ENCODE measurements around the gene CFAP410.

CFAP410 gene

DNA sequence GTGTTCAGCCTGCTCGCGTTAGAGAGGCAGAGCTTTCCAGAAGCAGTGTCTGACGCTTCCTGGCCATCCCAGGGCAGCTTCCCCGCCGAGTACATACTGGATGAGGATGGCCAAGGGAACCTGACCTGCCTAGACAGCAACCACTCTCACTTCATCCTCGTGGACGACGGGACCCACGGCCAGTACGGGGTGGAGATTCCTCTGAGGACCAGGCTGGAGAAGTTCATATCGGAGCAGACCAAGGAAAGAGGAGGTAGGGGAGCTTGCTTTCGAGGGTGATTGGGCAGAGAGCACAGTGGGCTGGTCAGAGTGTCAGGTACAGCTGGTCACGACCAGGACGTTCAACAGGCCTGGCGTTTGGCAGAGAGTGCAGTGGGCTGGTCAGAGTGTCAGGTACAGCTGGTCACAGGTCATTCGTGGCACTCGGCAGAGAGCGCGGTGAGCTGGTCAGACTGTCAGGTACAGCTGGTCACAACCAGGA, 36.6 kb upstream of the CFAP410 start:
- Histone ChIP-seq H2AFZ (no peak overlapping the region), H3K27me3 (ENCODE audit: control insufficient read depth, insufficient read depth, low read length) (no peaks in the 10 kb centered on the region), H3K9ac (no peak overlapping the region), H3K27ac (no peak overlapping the region), H3K4me1 (no peaks in the 10 kb centered on the region), H3K4me3 (ENCODE audit: low read depth, low read length) (no peak overlapping the region), H3K79me2 (no peaks in the 10 kb centered on the region), H3K36me3 (ENCODE audit: control insufficient read depth, insufficient read depth, low read length) (no peaks in the 10 kb centered on the region), H3K9me3 (ENCODE audit: control insufficient read depth, low read length) (no peaks in the 10 kb centered on the region), H3K4me2 (ENCODE audit: low read length) (no peak overlapping the region)
- TF ChIP-seq, protein P1, sequence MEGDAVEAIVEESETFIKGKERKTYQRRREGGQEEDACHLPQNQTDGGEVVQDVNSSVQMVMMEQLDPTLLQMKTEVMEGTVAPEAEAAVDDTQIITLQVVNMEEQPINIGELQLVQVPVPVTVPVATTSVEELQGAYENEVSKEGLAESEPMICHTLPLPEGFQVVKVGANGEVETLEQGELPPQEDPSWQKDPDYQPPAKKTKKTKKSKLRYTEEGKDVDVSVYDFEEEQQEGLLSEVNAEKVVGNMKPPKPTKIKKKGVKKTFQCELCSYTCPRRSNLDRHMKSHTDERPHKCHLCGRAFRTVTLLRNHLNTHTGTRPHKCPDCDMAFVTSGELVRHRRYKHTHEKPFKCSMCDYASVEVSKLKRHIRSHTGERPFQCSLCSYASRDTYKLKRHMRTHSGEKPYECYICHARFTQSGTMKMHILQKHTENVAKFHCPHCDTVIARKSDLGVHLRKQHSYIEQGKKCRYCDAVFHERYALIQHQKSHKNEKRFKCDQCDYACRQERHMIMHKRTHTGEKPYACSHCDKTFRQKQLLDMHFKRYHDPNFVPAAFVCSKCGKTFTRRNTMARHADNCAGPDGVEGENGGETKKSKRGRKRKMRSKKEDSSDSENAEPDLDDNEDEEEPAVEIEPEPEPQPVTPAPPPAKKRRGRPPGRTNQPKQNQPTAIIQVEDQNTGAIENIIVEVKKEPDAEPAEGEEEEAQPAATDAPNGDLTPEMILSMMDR (IDR thresholded peaks at IDR 0.05), result no peak

DNA sequence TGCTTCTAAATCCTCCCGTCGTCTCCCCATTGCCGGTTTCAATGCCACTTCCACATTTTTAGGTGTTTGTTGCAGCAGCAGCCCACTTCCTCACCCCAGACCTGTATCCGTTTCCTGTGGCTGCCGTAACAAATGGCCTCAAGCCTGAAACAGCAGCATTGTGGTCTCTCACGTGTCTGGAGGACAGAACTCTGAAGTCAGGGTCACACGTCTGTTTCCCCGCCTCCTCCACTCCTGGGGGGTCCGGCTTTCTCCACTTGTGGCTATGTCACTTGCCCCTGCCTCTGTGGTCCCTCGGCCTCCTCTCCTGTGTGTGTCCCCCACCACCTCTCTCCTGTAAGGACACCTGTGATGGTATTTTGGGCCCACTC, 36.1 kb upstream of the CFAP410 start:
- H3K9me3 ChIP-seq (ENCODE audit: control insufficient read depth, low read length), result no peaks in the 10 kb centered on the region

DNA sequence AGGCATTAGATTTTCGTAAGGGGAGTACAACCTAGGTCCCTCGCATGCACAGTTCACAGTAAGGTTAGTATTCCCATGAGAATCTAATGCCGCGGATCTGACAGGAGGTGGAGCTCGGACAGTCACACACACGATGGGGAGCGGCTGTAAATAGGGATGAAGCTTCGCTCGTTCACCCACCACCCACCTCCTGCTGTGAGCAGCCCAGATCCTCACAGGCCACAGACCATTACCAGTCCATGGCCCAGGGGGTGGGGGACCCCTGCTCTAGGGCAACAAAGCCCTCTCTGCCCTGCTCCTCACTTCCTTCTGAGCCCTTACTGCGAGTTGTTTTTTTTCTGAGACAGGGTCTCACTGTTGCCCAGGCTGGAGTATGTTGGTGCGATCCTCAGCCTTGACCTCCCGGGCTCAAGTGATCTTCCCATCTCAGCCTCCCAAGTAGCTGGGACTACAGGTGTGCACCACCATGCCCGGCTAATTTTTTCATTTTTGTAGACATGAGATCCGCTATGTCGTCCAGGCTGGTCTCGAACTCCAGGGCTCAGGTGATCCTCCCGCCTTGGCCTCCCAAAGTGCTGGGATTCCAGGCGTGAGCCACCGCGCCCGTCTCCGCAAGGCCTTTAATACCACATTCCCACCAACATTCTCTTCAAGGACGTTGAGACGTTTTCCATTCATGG, 35.6 kb upstream of the CFAP410 start:
- H3K9me3 ChIP-seq (ENCODE audit: control insufficient read depth, low read length), result no peaks in the 10 kb centered on the region
- no peaks in the 10 kb centered on the region for H3K4me1 ChIP-seq
- no peak overlapping the region for H2AFZ ChIP-seq
- no peak overlapping the region for H3K27ac ChIP-seq
- no peaks in the 10 kb centered on the region for H3K36me3 ChIP-seq (ENCODE audit: control insufficient read depth, insufficient read depth, low read length)
- no peak overlapping the region for H3K9ac ChIP-seq
- H3K79me2 ChIP-seq, result no peaks in the 10 kb centered on the region
- no peak overlapping the region for H3K4me3 ChIP-seq (ENCODE audit: low read depth, low read length)
- H3K27me3 ChIP-seq (ENCODE audit: control insufficient read depth, insufficient read depth, low read length), result no peaks in the 10 kb centered on the region
- TF ChIP-seq, protein P1 (IDR thresholded peaks at IDR 0.05), result no peak
- H3K4me2 ChIP-seq (ENCODE audit: low read length), result no peak overlapping the region

More for the DNA sequence above, 36.1 kb upstream of the CFAP410 start:
- TF ChIP-seq, protein P1 (IDR thresholded peaks at IDR 0.05), result no peak
- Histone ChIP-seq H3K79me2 (no peaks in the 10 kb centered on the region), H3K27me3 (ENCODE audit: control insufficient read depth, insufficient read depth, low read length) (no peaks in the 10 kb centered on the region), H3K4me1 (no peaks in the 10 kb centered on the region), H3K4me3 (ENCODE audit: low read depth, low read length) (no peak overlapping the region), H3K4me2 (ENCODE audit: low read length) (no peak overlapping the region), H3K36me3 (ENCODE audit: control insufficient read depth, insufficient read depth, low read length) (no peaks in the 10 kb centered on the region), H3K9ac (no peak overlapping the region), H3K27ac (no peak overlapping the region), H2AFZ (no peak overlapping the region)

DNA sequence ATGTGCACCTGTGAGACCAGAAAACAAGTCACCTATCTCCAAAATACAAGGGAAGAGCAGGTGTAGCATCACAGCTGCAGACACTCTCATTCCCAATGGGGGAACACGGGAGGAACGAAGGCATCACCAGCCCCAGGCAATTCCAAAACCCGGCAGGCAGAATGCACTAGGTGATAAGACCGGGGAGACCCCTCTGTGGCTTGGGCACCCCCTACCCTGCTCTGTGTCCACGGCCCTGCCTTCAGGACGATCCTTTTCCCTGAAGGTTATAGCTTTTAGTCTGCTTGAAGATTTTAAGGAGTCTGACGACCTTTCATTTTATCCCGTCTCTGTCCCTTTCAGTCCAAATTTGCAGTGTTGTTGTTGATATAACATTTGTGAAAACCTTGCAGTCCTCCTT, 33.4 kb upstream of the CFAP410 start:
- H3K27me3 ChIP-seq (ENCODE audit: control insufficient read depth, insufficient read depth, low read length), result no peaks in the 10 kb centered on the region
- no peak overlapping the region for H2AFZ ChIP-seq
- H3K4me3 ChIP-seq (ENCODE audit: low read depth, low read length), result no peak overlapping the region
- H3K9ac ChIP-seq, result no peak overlapping the region
- no peak overlapping the region for H3K4me2 ChIP-seq (ENCODE audit: low read length)
- no peaks in the 10 kb centered on the region for H3K79me2 ChIP-seq
- H3K4me1 ChIP-seq, result no peaks in the 10 kb centered on the region
- H3K27ac ChIP-seq, result no peak overlapping the region
- no peaks in the 10 kb centered on the region for H3K36me3 ChIP-seq (ENCODE audit: control insufficient read depth, insufficient read depth, low read length)
- TF ChIP-seq, protein P1 (IDR thresholded peaks at IDR 0.05), result no peak
- H3K9me3 ChIP-seq (ENCODE audit: control insufficient read depth, low read length), result no peaks in the 10 kb centered on the region

DNA sequence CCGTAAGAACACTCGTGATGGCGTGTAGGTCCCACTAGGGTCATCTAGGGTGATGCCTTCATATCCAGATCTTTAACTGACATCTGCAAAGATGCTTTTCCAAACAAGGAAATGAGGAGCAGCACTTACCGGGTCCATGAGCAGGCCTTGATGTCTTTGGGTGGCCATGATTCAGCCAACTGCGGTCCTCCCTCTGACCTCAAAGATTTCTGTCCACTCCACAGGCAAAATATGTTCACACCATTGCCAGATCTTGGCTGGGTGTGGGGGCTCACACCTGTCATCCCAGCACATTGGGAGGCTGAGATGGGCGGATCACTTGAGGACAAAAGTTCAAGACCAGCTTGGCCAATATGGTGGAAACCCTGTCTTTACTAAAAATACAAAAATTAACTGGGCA, 32.4 kb upstream of the CFAP410 start:
- H3K4me2 ChIP-seq (ENCODE audit: low read length), result no peak overlapping the region
- no peaks in the 10 kb centered on the region for H3K79me2 ChIP-seq
- H3K9me3 ChIP-seq (ENCODE audit: control insufficient read depth, low read length), result no peaks in the 10 kb centered on the region
- no peaks in the 10 kb centered on the region for H3K27me3 ChIP-seq (ENCODE audit: control insufficient read depth, insufficient read depth, low read length)
- no peak overlapping the region for H3K4me3 ChIP-seq (ENCODE audit: low read depth, low read length)
- no peak overlapping the region for H3K9ac ChIP-seq
- TF ChIP-seq, protein P1 (IDR thresholded peaks at IDR 0.05), result no peak
- H3K27ac ChIP-seq, result no peak overlapping the region
- no peaks in the 10 kb centered on the region for H3K4me1 ChIP-seq
- H3K36me3 ChIP-seq (ENCODE audit: control insufficient read depth, insufficient read depth, low read length), result no peaks in the 10 kb centered on the region
- H2AFZ ChIP-seq, result no peak overlapping the region
